Neuronal stem cell (in vitro differentiated cells): ENCODE results near the gene CROCC2.

Source experiments
- DNase-seq: peaks from one replicate; pipeline ENCODE4 v3.0.0-alpha.2; 2013; ENCODE audit warnings: low spot score
- H2AFZ ChIP-seq: one replicate; pipeline ENCODE4 v1.6.1; 2013; ENCODE audit warnings: mild to moderate bottlenecking, low read length, inconsistent platforms
- H2AK5ac ChIP-seq: 2 replicates; pipeline ENCODE4 v1.6.1; 2013; ENCODE audit warnings: low read depth, mild to moderate bottlenecking, inconsistent platforms, low read length, moderate library complexity, mixed read lengths
- H2BK120ac ChIP-seq: 2 replicates; pipeline ENCODE4 v1.6.1; 2013; ENCODE audit warnings: low read depth, mild to moderate bottlenecking, inconsistent platforms, low read length, moderate library complexity, mixed read lengths
- H2BK12ac ChIP-seq: one replicate; pipeline ENCODE4 v1.6.1; 2013; ENCODE audit warnings: low read length, inconsistent platforms
- H2BK15ac ChIP-seq: 2 replicates; pipeline ENCODE4 v1.6.1; 2013; ENCODE audit warnings: mild to moderate bottlenecking, low read length, inconsistent platforms, mixed read lengths
- H2BK5ac ChIP-seq: one replicate; pipeline ENCODE4 v1.6.1; 2013; ENCODE audit warnings: inconsistent platforms, mild to moderate bottlenecking, low read length, moderate library complexity
- H3K14ac ChIP-seq: one replicate; pipeline ENCODE4 v1.6.1; 2013; ENCODE audit warnings: low read length, inconsistent platforms
- H3K18ac ChIP-seq: 2 replicates; pipeline ENCODE4 v1.6.1; 2013; ENCODE audit warnings: low read length, inconsistent platforms
- H3K23ac ChIP-seq: 2 replicates; pipeline ENCODE4 v1.6.1; 2013; ENCODE audit warnings: low read depth, mild to moderate bottlenecking, mixed read lengths, low read length, inconsistent platforms; ENCODE audit not compliant: poor library complexity
- H3K27ac ChIP-seq: replicated peaks from 3 replicates; pipeline ENCODE4 v1.5.1; 2013; ENCODE audit warnings: low read length, inconsistent platforms
- H3K27me3 ChIP-seq, 3 experiments: 2 replicates each; pipeline ENCODE4 v1.6.1; 2013; ENCODE audit warnings: low read length in 3 of 3, mild to moderate bottlenecking in 2 of 3, inconsistent platforms in 1 of 3, low read depth in 1 of 3, mixed read lengths in 1 of 3, moderate library complexity in 1 of 3; ENCODE audit not compliant: control insufficient read depth in 3 of 3, insufficient read depth in 3 of 3
- H3K36me3 ChIP-seq, 2 donors: replicated peaks in 1 of 2; 2 replicates each; pipeline ENCODE4 v1.6.1; 2013; ENCODE audit warnings: low read length in 2 of 2; ENCODE audit not compliant: control insufficient read depth in 2 of 2, insufficient read depth in 2 of 2
- H3K4ac ChIP-seq: 2 replicates; pipeline ENCODE4 v1.6.1; 2013; ENCODE audit warnings: inconsistent platforms, mild to moderate bottlenecking, low read length, moderate library complexity
- H3K4me1 ChIP-seq, 2 donors: 1 replicate in 1 of 2; 2 replicates in 1 of 2; pipeline ENCODE4 v1.6.1; 2013; ENCODE audit warnings: low read length in 2 of 2, low read depth in 1 of 2; ENCODE audit not compliant: control insufficient read depth in 2 of 2, insufficient read depth in 1 of 2
- H3K4me2 ChIP-seq: one replicate; pipeline ENCODE4 v1.6.1; 2013; ENCODE audit warnings: mild to moderate bottlenecking, low read length, inconsistent platforms; ENCODE audit not compliant: insufficient read depth, poor library complexity, severe bottlenecking
- H3K4me3 ChIP-seq, 2 donors: 2 replicates each; pipeline ENCODE4 v1.5.1; 2013; ENCODE audit warnings: low read length in 2 of 2, mild to moderate bottlenecking in 2 of 2, inconsistent platforms in 1 of 2, moderate library complexity in 1 of 2
- H3K79me1 ChIP-seq: one replicate; pipeline ENCODE4 v1.6.1; 2013; ENCODE audit warnings: low read depth, mild to moderate bottlenecking, inconsistent platforms, low read length, moderate library complexity
- H3K9ac ChIP-seq: one replicate; pipeline ENCODE4 v1.6.1; 2013; ENCODE audit warnings: mild to moderate bottlenecking, low read depth, low read length, inconsistent platforms; ENCODE audit not compliant: poor library complexity
- H3K9me3 ChIP-seq, 2 donors: replicated peaks in 1 of 2; 2 replicates each; pipeline versions ENCODE3 to v1.6.1; 2013; ENCODE audit warnings: low read length in 2 of 2, mild to moderate bottlenecking in 2 of 2, inconsistent platforms in 1 of 2, low read depth in 1 of 2, mixed read lengths in 1 of 2, moderate library complexity in 1 of 2; ENCODE audit not compliant: control insufficient read depth in 2 of 2, insufficient read depth in 1 of 2
- H4K8ac ChIP-seq: one replicate; pipeline ENCODE4 v1.6.1; 2013; ENCODE audit warnings: low read depth, mild to moderate bottlenecking, inconsistent platforms, low read length, moderate library complexity
- H4K91ac ChIP-seq: one replicate; pipeline ENCODE4 v1.6.1; 2013; ENCODE audit warnings: low read length, low read depth, mild to moderate bottlenecking, inconsistent platforms; ENCODE audit not compliant: poor library complexity
- whole genome bisulfite sequencing, 2 donors: extraction: QIAGEN DNeasy Blood & Tissue Kit; methylation state at CpG; one replicate each; pipeline ENCODE4 v1.1.7; 2013; ENCODE audit warnings: missing lambda C conversion rate in 2 of 2, mixed read lengths in 1 of 2; ENCODE audit not compliant: insufficient read length in 2 of 2, insufficient replicate concordance in 1 of 2; ENCODE audit errors: extremely low coverage in 2 of 2; 5-methylcytosine and 5-hydroxymethylcytosine counted together

Gene CROCC2

DNA sequence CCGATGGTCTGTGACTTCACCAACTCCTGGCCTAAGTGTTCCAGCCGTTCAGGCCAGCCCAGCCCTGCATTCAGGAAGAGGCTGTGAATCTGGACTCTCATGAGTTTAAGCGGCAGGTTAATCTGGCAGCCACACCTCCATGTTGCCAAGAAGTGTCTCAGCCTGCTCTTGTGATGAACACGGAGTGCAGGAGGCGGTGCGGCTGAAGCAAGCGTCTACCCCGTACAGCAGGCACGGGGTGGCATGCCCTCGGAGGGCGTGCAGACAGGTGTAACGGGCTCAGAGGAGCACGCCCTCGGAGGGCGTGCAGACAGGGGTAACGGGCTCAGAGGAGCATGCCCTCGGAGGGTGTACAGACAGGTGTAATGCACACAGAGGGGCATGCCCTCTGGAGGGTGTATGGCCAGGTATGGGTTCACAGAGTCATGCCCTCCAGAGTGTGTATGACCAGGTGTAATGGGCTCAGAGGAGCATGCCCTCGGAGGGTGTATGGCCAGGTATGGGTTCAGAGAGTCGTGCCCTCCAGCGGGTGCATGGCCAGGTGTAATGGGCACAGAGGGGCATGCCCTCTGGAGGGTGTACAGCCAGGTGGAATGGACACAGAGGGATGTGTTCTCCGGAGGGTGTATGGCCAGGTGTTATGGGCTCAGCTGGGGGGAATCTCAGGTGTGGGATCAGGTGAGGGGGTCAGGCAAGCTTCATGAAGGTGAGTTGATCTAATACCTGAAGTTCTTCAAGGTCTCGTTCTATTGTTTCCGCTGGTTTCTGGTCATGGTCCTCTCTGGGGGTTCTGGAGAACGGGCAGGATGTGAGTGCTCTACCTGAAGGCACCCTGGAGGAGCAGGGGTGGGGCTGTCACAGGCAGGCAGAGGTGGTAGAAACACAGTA lies 22.6 kb downstream of the CROCC2 start:
- Histone ChIP-seq H3K27me3 (peaks cover 0 to 55% (median 0%) of the 10 kb centered on the region in 3 experiments), H2BK15ac (no peak overlapping the region), H3K18ac (peak overlapping the region; percentile 76), H3K36me3 (no peaks in the 10 kb centered on the region), H3K9ac (no peak overlapping the region), H4K8ac (no peak overlapping the region), H3K9me3 (no peaks in the 10 kb centered on the region), H3K4me3 (no peak overlapping the region), H3K14ac (peak overlapping the region; percentile 82), H2BK120ac (no peak overlapping the region), H2AK5ac (peak overlapping the region; percentile 57), H3K23ac (no peak overlapping the region), H3K79me1 (peaks cover 2% of the 10 kb centered on the region), H2BK5ac (no peak overlapping the region), H3K27ac (no peak overlapping the region), H3K4me2 (no peak overlapping the region), H2AFZ (no peak overlapping the region), H2BK12ac (peak overlapping the region; percentile 46), H4K91ac (no peak overlapping the region), H3K4ac (no peak overlapping the region), H3K4me1 (no peaks in the 10 kb centered on the region)
- no CpG with 5 or more reads among the region's 24 CpGs for WGBS, 2 donors
- DNase-seq = no peak

DNA sequence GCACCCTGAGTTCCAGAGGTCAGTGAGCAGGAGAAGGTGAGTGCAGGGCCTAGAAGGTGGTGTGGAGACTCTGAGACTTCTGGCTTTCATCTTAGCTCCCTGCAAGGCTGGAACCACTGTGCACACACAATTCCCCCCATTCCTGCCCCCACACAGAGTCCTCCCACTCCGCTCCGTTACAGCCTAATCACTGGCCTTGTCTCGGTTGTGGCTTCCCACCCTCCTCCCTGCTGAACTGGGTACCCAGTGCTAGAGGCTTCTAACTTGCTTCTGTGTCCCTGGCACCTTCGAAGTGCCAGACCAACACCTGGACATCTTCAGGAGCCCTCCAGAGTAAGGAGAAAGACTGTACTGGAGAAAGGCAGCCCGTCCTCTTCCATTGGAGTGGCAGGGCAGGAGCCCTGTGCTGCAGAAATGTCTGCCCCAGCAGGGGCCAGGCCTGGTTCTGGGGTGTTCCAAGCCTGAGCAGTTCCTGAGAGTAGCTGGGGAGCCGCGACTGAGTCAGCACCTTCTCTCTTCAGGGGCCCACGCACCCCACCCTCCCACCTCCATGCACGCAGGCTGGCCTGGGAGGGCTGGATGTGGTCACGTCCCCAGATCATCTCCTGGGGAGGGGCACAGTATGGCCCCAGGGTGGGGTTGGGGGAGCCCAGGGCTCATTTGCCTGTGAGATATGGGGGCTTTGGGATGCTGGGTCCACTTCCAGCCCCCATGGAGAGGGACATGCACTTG lies 23.4 kb downstream of the CROCC2 start:
- no peaks in the 10 kb centered on the region for H3K4me1 ChIP-seq
- H3K18ac ChIP-seq = peak overlapping the region; percentile 76
- no peak overlapping the region for H2BK12ac ChIP-seq
- H3K23ac ChIP-seq = no peak overlapping the region
- H2BK15ac ChIP-seq = no peak overlapping the region
- peak overlapping the region; percentile 63 for H2AK5ac ChIP-seq
- H2BK5ac ChIP-seq = no peak overlapping the region
- H4K91ac ChIP-seq = no peak overlapping the region
- H2BK120ac ChIP-seq = no peak overlapping the region
- no peak overlapping the region for H3K4ac ChIP-seq
- H3K9me3 ChIP-seq = no peaks in the 10 kb centered on the region
- H3K27ac ChIP-seq = no peak overlapping the region
- no peak for DNase-seq
- no peak overlapping the region for H3K9ac ChIP-seq
- H3K27me3 ChIP-seq = peaks cover 0 to 59% (median 0%) of the 10 kb centered on the region in 3 experiments
- H3K4me2 ChIP-seq = no peak overlapping the region
- H3K36me3 ChIP-seq = no peaks in the 10 kb centered on the region
- peak overlapping the region; percentile 82 for H3K14ac ChIP-seq
- H3K79me1 ChIP-seq = peaks cover 2% of the 10 kb centered on the region
- WGBS, 2 donors = no CpG with 5 or more reads among the region's 10 CpGs
- no peak overlapping the region for H3K4me3 ChIP-seq
- no peak overlapping the region for H4K8ac ChIP-seq
- H2AFZ ChIP-seq = no peak overlapping the region

DNA sequence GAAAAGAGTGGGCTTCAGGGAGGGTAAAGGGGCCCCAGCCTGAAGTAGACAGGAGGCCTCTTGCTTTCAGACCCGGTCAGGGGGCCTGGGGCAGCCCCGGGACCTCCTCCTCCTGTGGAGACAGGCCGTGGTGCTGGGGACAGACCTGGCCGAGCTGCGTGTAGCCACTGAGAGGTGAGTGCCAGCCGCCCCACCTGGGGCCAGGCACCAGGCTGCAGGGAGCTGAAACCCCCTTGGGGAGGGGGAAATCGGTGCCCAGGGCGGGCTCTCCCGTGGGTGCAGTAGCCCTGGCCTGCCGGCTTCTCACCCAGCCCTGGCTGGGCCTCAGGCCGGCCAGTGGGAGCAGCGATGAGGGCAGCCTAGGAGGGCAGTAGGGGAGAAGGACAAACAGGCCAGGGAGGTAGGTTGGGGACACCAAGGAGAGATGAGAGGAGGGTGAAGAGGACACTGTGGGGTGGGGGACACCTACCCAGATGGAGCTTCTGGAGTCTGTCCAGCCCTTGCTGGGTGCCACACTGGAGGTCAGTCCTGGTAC lies 24.0 kb downstream of the CROCC2 start:
- H2AFZ ChIP-seq = no peak overlapping the region
- H3K9ac ChIP-seq = no peak overlapping the region
- no peak overlapping the region for H3K23ac ChIP-seq
- H3K4me3 ChIP-seq = no peak overlapping the region
- no peaks in the 10 kb centered on the region for H3K36me3 ChIP-seq
- H3K4ac ChIP-seq = no peak overlapping the region
- DNase-seq = no peak
- peak overlapping the region; percentile 21 for H3K14ac ChIP-seq
- H3K79me1 ChIP-seq = peaks cover 1% of the 10 kb centered on the region
- peak overlapping the region; percentile 84 for H2AK5ac ChIP-seq
- H4K91ac ChIP-seq = no peak overlapping the region
- no CpG with 5 or more reads among the region's 12 CpGs for WGBS, 2 donors
- H3K4me1 ChIP-seq = no peaks in the 10 kb centered on the region
- peaks cover 0 to 63% (median 0%) of the 10 kb centered on the region in 3 experiments for H3K27me3 ChIP-seq
- H2BK5ac ChIP-seq = no peak overlapping the region
- peak overlapping the region; percentile 48 for H3K18ac ChIP-seq
- H2BK15ac ChIP-seq = peak overlapping the region; percentile 37
- no peak overlapping the region for H3K27ac ChIP-seq
- H2BK12ac ChIP-seq = no peak overlapping the region
- H3K4me2 ChIP-seq = peak overlapping the region; percentile 11
- H2BK120ac ChIP-seq = no peak overlapping the region
- peak overlapping the region; percentile 43 for H4K8ac ChIP-seq
- H3K9me3 ChIP-seq = no peaks in the 10 kb centered on the region
